NCI-H2081 (cell line): ENCODE measurements around the gene PLXNA4.

Source experiments
- DNase-seq, 2 experiments: peaks; one replicate each; lab custom pipeline; 2025; lab: John Stamatoyannopoulos, UW

The PLXNA4 gene

GRCh38 chr7:132142006-132142405, 434.3 kb downstream of the PLXNA4 start:
- no peak for DNase-seq

GRCh38 chr7:132141109-132141508, 435.2 kb downstream of the PLXNA4 start:
- no peak for DNase-seq

- no peak for DNase-seq
These were observed 435.9 kb downstream of the PLXNA4 start for GRCh38 chr7:132140341-132140740.

- DNase-seq: no peak
These were observed 437.5 kb downstream of the PLXNA4 start for GRCh38 chr7:132138817-132139216.

DNA sequence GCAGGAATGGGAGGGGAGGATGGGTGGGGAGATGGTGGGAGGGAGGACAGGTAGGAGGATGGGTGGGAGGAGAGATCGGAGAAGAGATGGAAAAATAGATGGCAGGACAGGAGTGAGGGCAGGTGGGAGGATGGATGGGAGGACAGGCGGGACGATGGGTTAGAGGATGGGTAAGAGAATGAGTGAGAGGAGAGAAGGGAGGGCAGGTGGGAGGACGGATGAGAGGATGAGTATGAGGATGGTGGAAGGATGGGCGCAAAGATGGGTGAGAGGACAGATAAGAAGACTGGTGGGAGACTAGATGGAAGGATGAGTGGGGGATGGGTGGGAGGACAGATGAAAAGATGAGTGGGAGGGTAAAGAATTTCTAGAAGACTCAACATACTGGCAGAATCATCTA, 438.6 kb downstream of the PLXNA4 start:
- DNase-seq: no peak

GRCh38 chr7:132135746-132136385, 440.4 kb downstream of the PLXNA4 start:
- DNase-seq: no peak

DNA sequence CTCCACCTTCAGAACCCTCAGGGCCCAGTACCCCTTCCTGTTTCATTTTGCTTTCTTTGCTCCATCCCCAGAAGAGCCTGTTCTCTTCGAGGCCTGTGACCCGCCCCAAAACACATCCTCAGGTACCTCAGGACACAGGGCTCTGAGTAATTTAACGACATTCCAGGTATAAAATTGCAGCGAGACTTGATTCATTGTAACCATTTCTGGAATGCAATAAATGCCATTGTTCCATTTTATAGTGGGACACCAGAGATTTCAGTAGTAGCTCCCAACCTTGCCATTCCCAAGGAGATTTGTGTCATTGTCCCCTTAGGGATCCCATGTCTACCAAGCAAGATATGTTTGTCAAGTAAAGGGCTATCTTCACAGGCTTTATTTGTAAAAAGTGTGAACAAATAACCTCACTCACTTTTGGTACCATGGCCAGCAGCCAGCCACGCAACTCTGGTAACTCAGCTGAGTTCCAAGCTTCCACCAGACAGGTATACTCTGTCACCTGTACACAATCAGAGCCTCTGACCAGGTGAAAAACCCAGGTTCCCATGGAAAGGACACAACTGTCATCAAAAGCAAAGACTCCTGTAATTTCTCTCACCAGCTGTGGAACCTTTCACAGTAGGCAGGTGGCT, 441.3 kb downstream of the PLXNA4 start:
- DNase-seq: no peak

GRCh38 chr7:132133501-132133900, 442.8 kb downstream of the PLXNA4 start:
- DNase-seq: no peak

DNA sequence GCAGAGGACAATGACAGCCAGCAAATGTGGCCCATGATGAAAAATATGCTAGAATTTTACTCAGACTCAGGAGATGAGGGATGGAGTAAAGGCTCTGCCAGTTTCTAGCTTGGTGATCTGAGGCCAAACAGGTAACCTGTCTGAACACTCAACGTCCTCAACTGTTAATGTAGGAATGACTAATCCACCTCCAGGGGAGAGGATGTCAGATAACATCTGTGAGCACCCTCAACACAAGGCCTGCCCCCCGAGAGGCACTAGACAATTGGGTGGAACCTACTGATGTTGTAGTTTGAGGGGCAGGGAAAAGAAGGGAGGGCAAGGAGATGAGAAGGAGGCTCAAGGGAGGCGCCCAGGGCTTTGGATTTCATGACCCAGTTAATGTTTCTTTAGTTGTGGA, 445.1 kb downstream of the PLXNA4 start:
- no peak for DNase-seq

- no peak for DNase-seq
These were observed 445.8 kb downstream of the PLXNA4 start for GRCh38 chr7:132130497-132130896.

DNA sequence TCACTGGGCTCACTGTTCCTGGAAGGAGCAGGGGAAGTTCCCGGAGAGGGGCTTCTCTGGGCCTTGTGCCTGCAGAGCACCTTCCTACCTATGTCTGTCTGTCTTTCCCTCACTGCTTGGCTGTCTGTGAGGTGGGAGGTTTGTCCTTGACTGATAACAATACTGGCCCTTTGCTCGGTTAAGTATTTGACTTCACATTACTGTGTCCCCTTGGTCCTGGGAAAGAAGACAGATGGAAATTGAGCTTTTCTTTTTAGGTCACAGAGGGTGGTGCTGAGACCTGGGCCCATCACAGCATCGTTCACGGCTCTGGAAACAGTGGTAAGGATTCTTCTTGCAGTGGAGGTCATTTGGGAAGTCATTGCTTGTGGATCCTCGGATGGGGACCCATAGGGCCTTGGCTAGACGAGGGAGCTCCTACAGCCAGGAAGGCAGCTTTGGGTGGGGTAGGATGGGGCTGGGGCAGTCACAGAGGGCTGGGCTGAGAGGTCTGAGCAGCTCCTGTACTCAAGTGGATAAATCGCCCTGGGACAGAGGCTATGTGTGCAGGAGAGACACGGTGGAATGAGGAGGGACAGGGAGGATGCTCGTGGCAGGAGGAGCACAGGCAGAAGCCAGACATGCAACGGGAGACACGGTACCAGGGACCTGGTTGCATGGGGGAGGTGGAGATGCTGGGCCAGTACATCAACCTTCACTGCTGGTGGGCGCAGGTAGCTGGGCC, 450.2 kb downstream of the PLXNA4 start:
- DNase-seq: no peak

DNA sequence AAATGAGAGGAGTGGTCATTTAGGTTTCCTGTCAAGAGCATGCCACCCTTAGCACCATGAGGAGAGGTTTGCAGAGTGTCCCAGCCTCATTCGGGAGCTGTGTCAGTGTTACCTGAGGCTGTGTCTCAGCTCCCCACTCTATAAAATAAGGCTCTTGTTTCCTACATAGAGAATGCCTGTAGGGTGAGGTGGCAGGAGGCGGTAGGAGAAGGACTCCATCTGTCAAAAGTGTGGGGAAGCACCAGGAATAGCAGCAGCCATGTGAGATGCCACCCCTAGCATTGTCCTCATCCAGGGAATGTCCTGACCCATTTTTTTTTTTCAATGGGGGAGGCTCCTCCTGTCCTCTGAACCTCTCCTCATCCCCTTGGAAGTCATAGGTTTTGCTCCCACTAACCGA, 451.2 kb downstream of the PLXNA4 start:
- no peak for DNase-seq

GRCh38 chr7:132124575-132124974, 451.7 kb downstream of the PLXNA4 start:
- no peak for DNase-seq

DNA sequence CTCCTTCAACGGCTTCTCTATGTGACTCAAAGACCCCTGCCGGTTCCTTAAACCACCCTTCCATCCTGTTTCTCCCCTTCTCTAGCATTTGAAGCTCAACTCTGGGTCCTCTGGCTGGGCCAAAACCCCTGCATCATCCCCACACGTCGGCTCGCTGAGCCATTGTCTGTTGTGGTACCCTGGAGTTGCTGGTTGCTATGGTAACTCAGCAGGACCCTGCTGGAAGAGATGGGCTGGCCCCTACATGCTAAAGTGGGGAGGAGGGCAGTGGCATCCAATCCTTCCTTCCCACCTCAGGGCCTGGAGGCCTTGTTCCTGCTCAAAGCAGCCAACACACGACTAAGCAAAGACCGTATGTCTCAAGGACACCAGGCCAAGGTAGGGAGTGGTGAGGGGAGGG, 452.5 kb downstream of the PLXNA4 start:
- DNase-seq: no peak

- no peak for DNase-seq
These were observed 453.4 kb downstream of the PLXNA4 start for GRCh38 chr7:132122901-132123300.

- DNase-seq: no peak
These were observed 454.3 kb downstream of the PLXNA4 start for GRCh38 chr7:132121987-132122386.

GRCh38 chr7:132118641-132119040, 457.6 kb downstream of the PLXNA4 start:
- no peak for DNase-seq

DNA sequence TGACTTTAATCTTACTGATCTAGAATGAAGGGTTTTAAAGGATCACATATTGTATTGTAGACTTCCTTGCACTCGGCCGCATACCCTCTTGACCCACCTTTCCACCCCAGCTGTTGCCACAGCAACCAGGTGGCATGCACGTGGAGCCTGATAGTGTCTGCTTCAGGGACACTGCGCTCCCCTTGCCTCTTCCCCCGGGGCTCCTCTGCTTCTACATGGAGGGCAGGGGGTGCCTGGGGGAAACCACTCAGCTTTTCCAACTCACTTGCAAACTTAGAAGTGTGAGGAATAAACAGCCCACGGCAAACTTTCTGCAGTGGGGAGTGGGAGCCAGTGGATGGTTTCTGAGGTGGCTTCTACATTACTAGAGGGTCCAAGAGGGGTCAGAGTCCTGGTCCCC, 458.6 kb downstream of the PLXNA4 start:
- no peak for DNase-seq

DNA sequence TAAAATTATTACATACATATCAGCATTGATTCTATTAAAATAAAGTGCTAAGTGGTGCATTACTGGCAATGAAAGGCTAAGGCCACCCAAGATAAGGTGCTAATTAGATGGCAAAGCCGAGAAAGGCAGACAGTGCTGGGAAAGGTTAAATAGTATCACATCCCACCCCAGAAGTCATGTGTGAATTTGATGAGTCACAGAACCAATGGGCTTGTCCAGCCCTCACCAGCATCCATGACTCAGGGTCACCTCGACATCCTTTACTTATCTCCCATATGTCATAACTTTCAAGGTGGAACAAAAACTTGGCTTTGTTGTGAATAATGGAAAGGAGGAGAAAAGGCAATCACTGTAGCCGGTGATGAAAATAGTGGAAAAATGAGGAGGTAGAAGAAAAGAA, 459.1 kb downstream of the PLXNA4 start:
- no peak for DNase-seq

DNA sequence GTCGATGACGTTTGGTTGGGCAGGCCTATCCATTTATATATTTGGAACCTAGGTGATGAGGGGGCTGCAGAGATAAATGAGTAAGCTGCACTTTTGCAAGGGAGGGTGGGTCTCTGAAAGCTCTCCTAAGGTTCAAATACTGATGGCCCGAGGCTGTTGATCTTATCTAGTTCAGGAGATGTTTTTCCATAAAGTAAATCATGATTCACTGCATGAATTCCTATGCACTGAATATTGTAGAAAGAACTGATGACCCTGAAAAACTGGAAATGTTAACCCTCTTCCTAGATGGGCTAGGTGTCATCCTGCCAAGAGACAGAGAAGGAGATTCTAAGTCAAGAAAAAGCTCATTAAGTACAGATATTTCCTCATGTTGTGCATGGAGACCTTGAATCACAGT, 459.9 kb downstream of the PLXNA4 start:
- no peak for DNase-seq

DNA sequence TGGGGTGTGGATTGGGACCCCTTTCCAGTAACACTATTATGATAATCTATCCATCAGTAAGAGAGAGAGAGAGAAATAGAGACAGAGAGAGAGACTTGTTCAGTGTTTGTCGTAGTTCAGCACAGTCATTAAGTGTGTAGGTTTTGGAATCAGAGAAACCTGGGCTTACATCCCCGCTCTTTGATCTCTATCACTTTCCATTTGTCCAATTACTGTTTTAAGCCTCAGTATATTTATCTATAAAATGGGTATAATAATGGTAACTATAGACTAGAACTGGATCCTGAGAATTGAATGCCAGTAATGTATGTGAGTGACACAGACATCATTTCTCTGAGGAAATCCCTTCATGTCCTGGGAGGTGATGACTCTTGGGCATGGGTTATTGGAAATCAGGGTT, 460.5 kb downstream of the PLXNA4 start:
- no peak for DNase-seq

DNA sequence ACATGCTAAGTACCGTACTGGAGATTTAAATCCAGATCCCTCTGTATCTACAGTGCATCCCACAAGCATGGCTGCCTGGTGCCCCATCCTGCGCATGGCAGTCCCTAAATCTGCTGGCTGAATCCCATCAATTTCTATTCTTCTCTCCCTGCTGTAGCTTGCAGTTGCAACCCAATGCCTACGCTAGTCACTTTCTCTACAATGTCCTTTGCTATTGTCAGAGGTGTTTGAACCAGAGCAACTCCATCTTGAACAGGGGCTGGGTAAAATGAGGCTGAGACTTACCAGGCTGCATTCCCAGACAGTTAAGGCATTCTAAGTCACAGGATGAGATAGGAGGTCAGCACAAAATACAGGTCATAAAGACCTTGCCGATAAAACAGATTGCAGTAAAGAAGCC, 461.2 kb downstream of the PLXNA4 start:
- no peak for DNase-seq

- no peak for DNase-seq
These were observed 461.9 kb downstream of the PLXNA4 start for GRCh38 chr7:132114411-132114810.
